ENCODE data around the gene NSL1.

DNA sequence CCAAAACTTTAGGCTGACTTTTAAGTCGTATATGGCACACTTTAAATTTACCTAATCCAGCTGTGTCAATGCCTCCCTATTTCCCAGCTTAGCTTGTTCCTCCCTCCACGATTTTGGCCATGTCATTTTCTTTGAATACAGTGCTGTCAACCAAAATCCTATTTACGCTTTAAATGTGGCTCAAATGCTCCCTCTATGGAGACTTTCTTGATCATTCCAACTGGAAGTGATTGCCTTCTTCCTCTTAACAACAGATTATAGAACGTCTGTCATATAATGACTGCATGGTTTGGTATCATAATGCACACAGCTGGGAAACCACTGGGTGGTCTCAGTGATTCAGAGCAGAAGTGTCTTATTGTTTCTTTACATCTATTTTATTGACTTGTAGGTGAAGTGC is 73.1 kb downstream of the NSL1 start:
- no peak for TF ChIP-seq POLR2A (IDR thresholded peaks at IDR 0.05)
- TF ChIP-seq, protein P1, sequence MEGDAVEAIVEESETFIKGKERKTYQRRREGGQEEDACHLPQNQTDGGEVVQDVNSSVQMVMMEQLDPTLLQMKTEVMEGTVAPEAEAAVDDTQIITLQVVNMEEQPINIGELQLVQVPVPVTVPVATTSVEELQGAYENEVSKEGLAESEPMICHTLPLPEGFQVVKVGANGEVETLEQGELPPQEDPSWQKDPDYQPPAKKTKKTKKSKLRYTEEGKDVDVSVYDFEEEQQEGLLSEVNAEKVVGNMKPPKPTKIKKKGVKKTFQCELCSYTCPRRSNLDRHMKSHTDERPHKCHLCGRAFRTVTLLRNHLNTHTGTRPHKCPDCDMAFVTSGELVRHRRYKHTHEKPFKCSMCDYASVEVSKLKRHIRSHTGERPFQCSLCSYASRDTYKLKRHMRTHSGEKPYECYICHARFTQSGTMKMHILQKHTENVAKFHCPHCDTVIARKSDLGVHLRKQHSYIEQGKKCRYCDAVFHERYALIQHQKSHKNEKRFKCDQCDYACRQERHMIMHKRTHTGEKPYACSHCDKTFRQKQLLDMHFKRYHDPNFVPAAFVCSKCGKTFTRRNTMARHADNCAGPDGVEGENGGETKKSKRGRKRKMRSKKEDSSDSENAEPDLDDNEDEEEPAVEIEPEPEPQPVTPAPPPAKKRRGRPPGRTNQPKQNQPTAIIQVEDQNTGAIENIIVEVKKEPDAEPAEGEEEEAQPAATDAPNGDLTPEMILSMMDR (IDR thresholded peaks at IDR 0.05): no peak
